ENCODE data around the gene GPR15LG. TPM values are rescaled to one million over a fixed set of nuclear protein-coding genes. Genes with fewer than 3 reads are reported as not detected.

Gene GPR15LG
- total and polyA plus RNA-seq, 2 donors (not counting 3 experiments of a cell fraction or from before 2014, with no cell fraction given) = not detected

DNA sequence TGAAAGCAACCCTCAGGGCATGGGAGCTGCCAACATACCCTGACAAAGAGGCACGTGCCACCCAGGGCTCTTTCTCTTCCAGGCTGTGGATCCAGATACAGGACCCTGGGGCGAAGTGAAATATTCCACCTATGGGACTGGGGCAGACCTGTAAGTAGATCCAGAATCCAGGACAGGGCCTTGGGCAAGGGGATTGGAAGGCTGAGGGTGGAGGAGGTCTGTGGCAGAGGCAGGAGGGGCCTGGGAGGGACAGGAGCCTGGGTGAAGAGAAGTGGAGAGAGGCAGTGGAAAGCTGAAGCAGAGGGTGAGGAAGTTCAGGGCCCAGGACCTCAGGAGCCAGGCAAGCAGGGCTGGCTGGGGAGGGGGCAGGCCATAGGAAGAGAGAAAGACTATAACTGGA lies 38.0 kb downstream of the GPR15LG start:
- no peak overlapping the region for H3K4me3 ChIP-seq (replicated peaks in 1 of 3; ENCODE audit: insufficient read depth in 1 of 3, low read depth in 1 of 3, low read length in 3 of 3)
- no peaks in the 10 kb centered on the region for H3K9me1 ChIP-seq (replicated peaks; ENCODE audit: control insufficient read depth, extremely low read depth, insufficient read depth, low read length)
- H3K27me3 ChIP-seq (ENCODE audit: control insufficient read depth in 2 of 2, insufficient read depth in 2 of 2, low read length in 2 of 2) = no peaks in the 10 kb centered on the region
- ChIA-PET POLR2A (no interaction called here), CTCF (interaction anchor here (1.6 to 2.0 kb wide), 2 partner anchors 11 to 64 kb away, joined by 3 to 6 read pairs; no protein-coding TSS in a partner anchor)
- H3K9ac ChIP-seq (replicated peaks; ENCODE audit: extremely low read depth, insufficient read depth, low read length) = no peak overlapping the region
- DNase-seq (ENCODE audit: low read depth, low spot score) = no peak
- no peak for FAIRE-seq
- no peaks in the 10 kb centered on the region for H3K36me3 ChIP-seq (ENCODE audit: control insufficient read depth in 2 of 2, extremely low read depth in 1 of 2, insufficient read depth in 2 of 2, low read length in 2 of 2)
- H4K20me1 ChIP-seq (replicated peaks; ENCODE audit: control insufficient read depth, extremely low read depth, insufficient read depth, low read length) = no peaks in the 10 kb centered on the region
- H3K9me3 ChIP-seq (replicated peaks; ENCODE audit: control insufficient read depth, insufficient read depth, low read length) = no peaks in the 10 kb centered on the region
- no peak overlapping the region for H3K4me2 ChIP-seq (ENCODE audit: insufficient read depth, low read length)
- no TSS peak for BruUV-seq (replicated peaks)
- TF ChIP-seq JUN (IDR thresholded peaks at IDR 0.05; ENCODE audit: borderline replicate concordance, insufficient read depth, insufficient read length, low read depth) = no peak
- no peak for TF ChIP-seq POLR2A (IDR thresholded peaks at IDR 0.05; ENCODE audit: low read depth, low read length)
- no peaks in the 10 kb centered on the region for H3K79me2 ChIP-seq (ENCODE audit: control insufficient read depth, insufficient read depth, low read length)
- no peak overlapping the region for H2AFZ ChIP-seq (ENCODE audit: low read depth, low read length)
- intact Hi-C loops (cut with micrococcal nuclease) (no loop called here), dilution Hi-C loops (cut with MboI; ENCODE audit: extremely low pct_ligation_motif_present, low sequenced_read_pairs) (no loop called here)
- no peak overlapping the region for H3K27ac ChIP-seq (ENCODE audit: insufficient read depth, low read depth, low read length)
- H3K4me1 ChIP-seq (ENCODE audit: control insufficient read depth, extremely low read depth, insufficient read depth, low read length) = no peaks in the 10 kb centered on the region

DNA sequence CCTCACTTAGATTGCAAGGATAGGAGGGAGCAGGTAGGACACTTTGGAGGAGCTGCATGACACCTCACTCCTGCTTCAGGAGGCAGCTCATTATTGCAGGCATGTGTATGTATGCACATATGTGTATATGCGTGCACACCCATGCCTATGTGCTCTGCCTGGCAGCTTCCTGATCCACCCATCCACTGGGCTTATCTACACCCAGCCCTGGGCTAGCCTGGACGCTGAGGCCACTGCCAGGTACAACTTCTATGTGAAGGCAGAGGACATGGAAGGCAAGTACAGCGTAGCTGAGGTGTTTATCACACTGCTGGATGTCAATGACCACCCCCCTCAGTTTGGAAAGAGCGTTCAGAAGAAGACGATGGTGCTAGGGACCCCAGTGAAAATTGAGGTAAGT lies 38.4 kb downstream of the GPR15LG start:
- POLR2A ChIA-PET = no interaction called here

More for the DNA sequence above, 38.4 kb downstream of the GPR15LG start:
- Histone ChIP-seq H4K20me1 (replicated peaks; ENCODE audit: control insufficient read depth, extremely low read depth, insufficient read depth, low read length) (no peaks in the 10 kb centered on the region), H3K4me2 (ENCODE audit: insufficient read depth, low read length) (no peak overlapping the region), H3K27me3 (ENCODE audit: control insufficient read depth in 2 of 2, insufficient read depth in 2 of 2, low read length in 2 of 2) (no peaks in the 10 kb centered on the region), H3K4me3 (replicated peaks in 1 of 3; ENCODE audit: insufficient read depth in 1 of 3, low read depth in 1 of 3, low read length in 3 of 3) (no peak overlapping the region), H3K79me2 (ENCODE audit: control insufficient read depth, insufficient read depth, low read length) (no peaks in the 10 kb centered on the region), H3K36me3 (ENCODE audit: control insufficient read depth in 2 of 2, extremely low read depth in 1 of 2, insufficient read depth in 2 of 2, low read length in 2 of 2) (no peaks in the 10 kb centered on the region), H3K9me1 (replicated peaks; ENCODE audit: control insufficient read depth, extremely low read depth, insufficient read depth, low read length) (no peaks in the 10 kb centered on the region), H3K9ac (replicated peaks; ENCODE audit: extremely low read depth, insufficient read depth, low read length) (no peak overlapping the region), H3K9me3 (replicated peaks; ENCODE audit: control insufficient read depth, insufficient read depth, low read length) (no peaks in the 10 kb centered on the region), H3K4me1 (ENCODE audit: control insufficient read depth, extremely low read depth, insufficient read depth, low read length) (no peaks in the 10 kb centered on the region), H3K27ac (ENCODE audit: insufficient read depth, low read depth, low read length) (no peak overlapping the region), H2AFZ (ENCODE audit: low read depth, low read length) (no peak overlapping the region)
- no peak for TF ChIP-seq POLR2A (IDR thresholded peaks at IDR 0.05; ENCODE audit: low read depth, low read length)
- TF ChIP-seq, protein P1, sequence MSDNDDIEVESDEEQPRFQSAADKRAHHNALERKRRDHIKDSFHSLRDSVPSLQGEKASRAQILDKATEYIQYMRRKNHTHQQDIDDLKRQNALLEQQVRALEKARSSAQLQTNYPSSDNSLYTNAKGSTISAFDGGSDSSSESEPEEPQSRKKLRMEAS (IDR thresholded peaks at IDR 0.05; ENCODE audit: insufficient read depth, insufficient read length) = no peak
- no peak for TF ChIP-seq EZH2 (IDR thresholded peaks at IDR 0.05; ENCODE audit: borderline replicate concordance, low read depth, low read length, severe bottlenecking)
- BruUV-seq (replicated peaks) = no TSS peak
- dilution Hi-C loops (cut with MboI; ENCODE audit: extremely low pct_ligation_motif_present, low sequenced_read_pairs) = no loop called here
- FAIRE-seq (no peak), DNase-seq (ENCODE audit: low read depth, low spot score) (no peak)
- CTCF ChIA-PET = interaction anchor here (1.6 to 2.0 kb wide), 2 partner anchors 11 to 64 kb away, joined by 3 to 6 read pairs; no protein-coding TSS in a partner anchor
- intact Hi-C loops (cut with micrococcal nuclease) = no loop called here

Measured in endothelial cell of umbilical vein (primary cell).